DOHH2 (cell line): ENCODE results near the gene ALKBH3.

Experiments used
- EZH2phosphoT487 ChIP-seq: fragments of 200-600 bp; sonication (generic); IDR thresholded peaks from 2 replicates; pipeline ENCODE4 v1.6.1; 2017; ENCODE audit warnings: borderline replicate concordance, mild to moderate bottlenecking, antibody characterized with exemption, low read length, moderate library complexity, mixed read lengths
- TF ChIP-seq, protein P1 (sequence below): fragments of 200-600 bp; sonication (generic); IDR thresholded peaks from one replicate; pipeline ENCODE4 v1.5.1; 2014; ENCODE audit warnings: antibody characterized with exemption, mild to moderate bottlenecking, low read depth, low read length; ENCODE audit not compliant: poor library complexity, severe bottlenecking

DNA sequence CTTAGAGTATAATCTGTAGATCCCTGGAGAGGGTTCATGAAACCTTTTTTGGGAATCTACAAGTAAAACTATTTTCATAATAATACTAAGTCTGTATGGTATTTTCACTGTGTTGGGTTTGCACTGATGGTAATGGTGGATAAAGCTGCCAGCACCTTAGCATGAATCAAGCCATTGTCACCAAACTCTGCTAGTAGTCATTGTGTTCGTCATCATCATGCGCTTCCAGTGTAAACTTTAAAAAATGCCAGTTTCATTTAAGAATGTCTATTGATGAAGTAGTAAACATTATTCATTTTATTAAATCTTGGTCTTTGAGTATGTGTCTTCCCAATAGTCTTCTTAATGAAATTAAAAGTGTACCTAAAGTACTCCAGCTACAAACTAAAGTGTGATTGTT is 15.0 kb downstream of the ALKBH3 start:
- TF ChIP-seq, protein P1, sequence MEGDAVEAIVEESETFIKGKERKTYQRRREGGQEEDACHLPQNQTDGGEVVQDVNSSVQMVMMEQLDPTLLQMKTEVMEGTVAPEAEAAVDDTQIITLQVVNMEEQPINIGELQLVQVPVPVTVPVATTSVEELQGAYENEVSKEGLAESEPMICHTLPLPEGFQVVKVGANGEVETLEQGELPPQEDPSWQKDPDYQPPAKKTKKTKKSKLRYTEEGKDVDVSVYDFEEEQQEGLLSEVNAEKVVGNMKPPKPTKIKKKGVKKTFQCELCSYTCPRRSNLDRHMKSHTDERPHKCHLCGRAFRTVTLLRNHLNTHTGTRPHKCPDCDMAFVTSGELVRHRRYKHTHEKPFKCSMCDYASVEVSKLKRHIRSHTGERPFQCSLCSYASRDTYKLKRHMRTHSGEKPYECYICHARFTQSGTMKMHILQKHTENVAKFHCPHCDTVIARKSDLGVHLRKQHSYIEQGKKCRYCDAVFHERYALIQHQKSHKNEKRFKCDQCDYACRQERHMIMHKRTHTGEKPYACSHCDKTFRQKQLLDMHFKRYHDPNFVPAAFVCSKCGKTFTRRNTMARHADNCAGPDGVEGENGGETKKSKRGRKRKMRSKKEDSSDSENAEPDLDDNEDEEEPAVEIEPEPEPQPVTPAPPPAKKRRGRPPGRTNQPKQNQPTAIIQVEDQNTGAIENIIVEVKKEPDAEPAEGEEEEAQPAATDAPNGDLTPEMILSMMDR = no peak
- TF ChIP-seq EZH2phosphoT487 = no peak
